Pancreas (tissue), 10 donors: ENCODE data around the gene PCBP4. TPM values are rescaled to one million over a fixed set of nuclear protein-coding genes. Genes with fewer than 3 reads are reported as not detected.

ENCODE experiments used
- ATAC-seq, 4 donors: fragments of 200-7000 bp; cut with Tn5 transposase; one replicate each; pipeline versions ENCODE4 v1.8.0 to v1.9.1; 2020; ENCODE audit warnings: mild to moderate bottlenecking in 4 of 4, moderate library complexity in 4 of 4
- DNase-seq, 6 donors: peaks; one replicate each; pipeline ENCODE4 v3.0.0-alpha.2; 2020
- FAIRE-seq: peaks from 2 replicates; lab custom pipeline; 2012; peaks lifted over from hg19 to GRCh38; lab: Jason Lieb, UNC
- H3K27ac ChIP-seq, 4 donors: fragments of 200-600 bp; sonication (generic); 1 replicate in 3 of 4; 2 replicates in 1 of 4; pipeline versions ENCODE4 v1.5.0 to v1.8.0; 2020
- H3K27me3 ChIP-seq, 4 donors: fragments of 200-600 bp; one replicate each; pipeline ENCODE4 v1.8.0; 2021
- H3K36me3 ChIP-seq, 3 donors: fragments of 200-600 bp; sonication (generic) in 1 of 3; one replicate each; pipeline versions ENCODE4 v1.5.0 to v1.8.0; 2020 to 2021
- H3K4me1 ChIP-seq, 3 donors: fragments of 200-600 bp; one replicate each; pipeline ENCODE4 v1.8.0; 2021
- H3K4me3 ChIP-seq, 4 donors: fragments of 200-600 bp; sonication (generic) in 2 of 4; one replicate each; pipeline versions ENCODE4 v1.5.0 to v1.8.0; 2020 to 2021
- H3K9me3 ChIP-seq, 4 donors: fragments of 200-600 bp; one replicate each; pipeline ENCODE4 v1.8.0; 2021
- WGBS, 2 donors: extraction: QIAGEN DNeasy Blood & Tissue Kit; methylation state at CpG; one replicate each; pipeline ENCODE4 v1.1.7; 2013; 5-methylcytosine and 5-hydroxymethylcytosine counted together
- intact Hi-C, 3 donors: fragments of 100-400 bp; cut with DNase I; formaldehyde crosslinking; loops; one replicate each; pipeline versions ENCODE4 v1.11.1 to v1.14.2; 2022
- polyA plus RNA-seq, 2 donors: library from polyadenylated mRNA; stranded (reverse); fragments of 200-250 nt; gene quantifications; one replicate each; pipeline ENCODE4 v1.2.3, GENCODE V29; 2013
- total RNA-seq, 6 donors: library from RNA; stranded (reverse); fragmentation: NEBNext Ultra II Directional in 4 of 6; extraction: Animal tissue kit (Norgen Biotek cat#: 25700) in 4 of 6; gene quantifications; one replicate each; pipeline versions ENCODE4 v1.2.1 to v1.2.4, GENCODE V29; 2021 to 2023
- TF ChIP-seq, protein P1 (sequence below), 4 donors: fragments of 200-600 bp; sonication (generic) in 3 of 4; IDR thresholded peaks; one replicate each; pipeline versions ENCODE4 v1.5.0 to v1.8.0; 2021; ENCODE audit warnings: antibody characterized with exemption in 4 of 4
- donor health status: healthy with polysubstance abuse.
- donor health status: DM: no; HTN: no; CAD: no; lungs with moderate emphysema.
- donor health status: DM: no; HTN: no; CAD: no.
- donor health status: control.
- donor health status: control.
- donor health status: Bipolar disorder and iron deficiency.
- donor health status: DM: yes; HTN: yes; CAD: no.
- donor health status: DM: no; HTN: no; CAD: no.
- donor health status: DM: no; HTN: no; CAD: no.
- donor health status: DM: yes; HTN: yes; CAD: no.

Gene PCBP4
- total and polyA plus RNA-seq, 8 donors, result 10.7 to 55.2 (median 17.4) TPM

- Histone ChIP-seq H3K4me1 (no peaks in the 10 kb centered on the region), H3K27ac (no peak overlapping the region), H3K4me3 (no peak overlapping the region), H3K36me3 (no peaks in the 10 kb centered on the region), H3K27me3 (no peaks in the 10 kb centered on the region), H3K9me3 (no peaks in the 10 kb centered on the region)
- ATAC-seq (no peak), DNase-seq (peak in 1 of 6 donors; percentile 35), FAIRE-seq (no peak)
- 82 to 87% methylated on average over 10 of the region's 10 CpGs for WGBS, 2 donors
- intact Hi-C loops, result loop anchor here in 1 of 3 donors (10.0 kb wide), 1 partner anchor 177 kb away; no protein-coding TSS in a partner anchor
- TF ChIP-seq, protein P1, sequence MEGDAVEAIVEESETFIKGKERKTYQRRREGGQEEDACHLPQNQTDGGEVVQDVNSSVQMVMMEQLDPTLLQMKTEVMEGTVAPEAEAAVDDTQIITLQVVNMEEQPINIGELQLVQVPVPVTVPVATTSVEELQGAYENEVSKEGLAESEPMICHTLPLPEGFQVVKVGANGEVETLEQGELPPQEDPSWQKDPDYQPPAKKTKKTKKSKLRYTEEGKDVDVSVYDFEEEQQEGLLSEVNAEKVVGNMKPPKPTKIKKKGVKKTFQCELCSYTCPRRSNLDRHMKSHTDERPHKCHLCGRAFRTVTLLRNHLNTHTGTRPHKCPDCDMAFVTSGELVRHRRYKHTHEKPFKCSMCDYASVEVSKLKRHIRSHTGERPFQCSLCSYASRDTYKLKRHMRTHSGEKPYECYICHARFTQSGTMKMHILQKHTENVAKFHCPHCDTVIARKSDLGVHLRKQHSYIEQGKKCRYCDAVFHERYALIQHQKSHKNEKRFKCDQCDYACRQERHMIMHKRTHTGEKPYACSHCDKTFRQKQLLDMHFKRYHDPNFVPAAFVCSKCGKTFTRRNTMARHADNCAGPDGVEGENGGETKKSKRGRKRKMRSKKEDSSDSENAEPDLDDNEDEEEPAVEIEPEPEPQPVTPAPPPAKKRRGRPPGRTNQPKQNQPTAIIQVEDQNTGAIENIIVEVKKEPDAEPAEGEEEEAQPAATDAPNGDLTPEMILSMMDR (IDR thresholded peaks at IDR 0.05), result no peak
Observed at GRCh38 chr3:51948016-51948580, 19.2 kb downstream of the PCBP4 start.

GRCh38 chr3:51947215-51947900, 19.9 kb downstream of the PCBP4 start:
- DNase-seq (peak in 1 of 6 donors; percentile 30), ATAC-seq (no peak), FAIRE-seq (no peak)
- TF ChIP-seq, protein P1 (IDR thresholded peaks at IDR 0.05), result no peak
- Histone ChIP-seq H3K4me1 (peaks cover 0 to 1% (median 0%) of the 10 kb centered on the region in 3 donors), H3K27me3 (no peaks in the 10 kb centered on the region), H3K9me3 (no peaks in the 10 kb centered on the region), H3K4me3 (no peak overlapping the region), H3K27ac (no peak overlapping the region), H3K36me3 (no peaks in the 10 kb centered on the region)
- intact Hi-C loops, result loop anchor here in 1 of 3 donors (10.0 kb wide), 1 partner anchor 177 kb away; no protein-coding TSS in a partner anchor
- WGBS, 2 donors, result 65 to 69% methylated on average over 13 of the region's 13 CpGs

GRCh38 chr3:51946796-51947195, 20.5 kb downstream of the PCBP4 start:
- Histone ChIP-seq H3K27me3 (no peaks in the 10 kb centered on the region), H3K36me3 (no peaks in the 10 kb centered on the region), H3K9me3 (no peaks in the 10 kb centered on the region), H3K27ac (no peak overlapping the region), H3K4me1 (peaks cover 0 to 3% (median 0%) of the 10 kb centered on the region in 3 donors), H3K4me3 (no peak overlapping the region)
- DNase-seq (peak in 2 of 6 donors; percentile 4 to 36), ATAC-seq (no peak), FAIRE-seq (no peak)
- TF ChIP-seq, protein P1 (IDR thresholded peaks at IDR 0.05), result no peak
- 64 to 68% methylated on average over 4 of the region's 4 CpGs for WGBS, 2 donors
- intact Hi-C loops, result loop anchor here in 1 of 3 donors (10.0 kb wide), 1 partner anchor 178 kb away; no protein-coding TSS in a partner anchor

GRCh38 chr3:51945926-51946705, 21.1 kb downstream of the PCBP4 start:
- peaks cover 0 to 4% (median 0%) of the 10 kb centered on the region in 3 donors for H3K4me1 ChIP-seq
- WGBS, 2 donors, result 84 to 90% methylated on average over 14 of the region's 14 CpGs
- FAIRE-seq (no peak), DNase-seq (peak in 1 of 6 donors; percentile 26), ATAC-seq (no peak)
- intact Hi-C loops, result loop anchor here in 1 of 3 donors (10.0 kb wide), 1 partner anchor 179 kb away; no protein-coding TSS in a partner anchor
- no peaks in the 10 kb centered on the region for H3K9me3 ChIP-seq
- no peaks in the 10 kb centered on the region for H3K27me3 ChIP-seq
- H3K4me3 ChIP-seq, result no peak overlapping the region
- H3K36me3 ChIP-seq, result no peaks in the 10 kb centered on the region
- TF ChIP-seq, protein P1 (IDR thresholded peaks at IDR 0.05), result no peak
- no peak overlapping the region for H3K27ac ChIP-seq
